Measurements from ENCODE around the gene EEPD1.

DNA sequence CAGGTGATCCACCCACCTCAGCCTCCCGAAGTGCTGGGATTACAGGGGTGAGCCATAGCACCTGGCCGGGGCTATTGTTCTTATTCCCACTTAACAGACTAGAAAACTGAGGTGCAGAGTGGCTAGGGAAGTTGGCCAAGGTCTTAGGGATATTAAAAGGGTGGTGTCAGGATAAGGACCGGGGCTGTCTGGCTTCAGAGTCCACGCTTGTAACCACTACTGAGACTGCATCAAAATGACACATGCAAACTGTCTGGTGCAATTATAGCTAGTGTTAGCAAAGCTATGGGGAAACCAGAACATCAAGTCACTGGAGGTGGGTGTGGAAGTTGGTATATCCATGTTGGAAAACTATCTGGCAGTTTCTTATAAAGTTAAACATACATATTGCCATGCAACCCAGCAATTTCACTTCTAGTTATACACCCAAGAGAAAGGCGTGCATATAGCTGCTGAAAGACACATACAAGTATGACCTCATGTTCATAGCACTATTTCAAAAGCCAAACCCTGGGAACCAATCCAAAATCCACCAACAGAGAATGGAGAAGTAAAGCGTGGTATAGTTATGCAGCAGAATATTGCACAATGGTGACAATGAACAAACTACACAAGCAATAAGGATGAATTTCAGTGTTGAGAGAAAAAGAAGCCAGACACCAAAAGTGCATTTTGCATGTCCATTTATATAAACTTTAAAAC, 33.9 kb upstream of the EEPD1 start:
- TF ChIP-seq, protein P1, sequence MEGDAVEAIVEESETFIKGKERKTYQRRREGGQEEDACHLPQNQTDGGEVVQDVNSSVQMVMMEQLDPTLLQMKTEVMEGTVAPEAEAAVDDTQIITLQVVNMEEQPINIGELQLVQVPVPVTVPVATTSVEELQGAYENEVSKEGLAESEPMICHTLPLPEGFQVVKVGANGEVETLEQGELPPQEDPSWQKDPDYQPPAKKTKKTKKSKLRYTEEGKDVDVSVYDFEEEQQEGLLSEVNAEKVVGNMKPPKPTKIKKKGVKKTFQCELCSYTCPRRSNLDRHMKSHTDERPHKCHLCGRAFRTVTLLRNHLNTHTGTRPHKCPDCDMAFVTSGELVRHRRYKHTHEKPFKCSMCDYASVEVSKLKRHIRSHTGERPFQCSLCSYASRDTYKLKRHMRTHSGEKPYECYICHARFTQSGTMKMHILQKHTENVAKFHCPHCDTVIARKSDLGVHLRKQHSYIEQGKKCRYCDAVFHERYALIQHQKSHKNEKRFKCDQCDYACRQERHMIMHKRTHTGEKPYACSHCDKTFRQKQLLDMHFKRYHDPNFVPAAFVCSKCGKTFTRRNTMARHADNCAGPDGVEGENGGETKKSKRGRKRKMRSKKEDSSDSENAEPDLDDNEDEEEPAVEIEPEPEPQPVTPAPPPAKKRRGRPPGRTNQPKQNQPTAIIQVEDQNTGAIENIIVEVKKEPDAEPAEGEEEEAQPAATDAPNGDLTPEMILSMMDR (IDR thresholded peaks at IDR 0.05; ENCODE audit: insufficient read depth, low read depth, low read length), result no peak
- TF ChIP-seq EZH2 (IDR thresholded peaks at IDR 0.05; ENCODE audit: insufficient read depth, low read length), result no peak

Data from astrocyte (in vitro differentiated cells and primary cell).